GM23248 (cell line): ENCODE results near the gene PRKCA. TPM values are rescaled to one million over a fixed set of nuclear protein-coding genes. Genes with fewer than 3 reads are reported as not detected.
A peak's percentile ranks its signal among the peaks of the same experiment; 100 is the strongest.

Experiments used
- DNase-seq: peaks from one replicate; pipeline ENCODE4 v3.0.0-alpha.2; 2015
- H2AFZ ChIP-seq: fragments of 200-600 bp; sonication (generic); 2 replicates; pipeline ENCODE4 v1.6.1; 2016; ENCODE audit warnings: antibody characterized with exemption
- H3F3A ChIP-seq: fragments of 200-600 bp; sonication (generic); 2 replicates; pipeline ENCODE4 v1.6.1; 2016; ENCODE audit warnings: mild to moderate bottlenecking, antibody characterized with exemption, mixed run types; ENCODE audit not compliant: insufficient read depth
- H3K27ac ChIP-seq: fragments of 200-600 bp; sonication (generic); 2 replicates; pipeline ENCODE4 v1.5.1; 2016; ENCODE audit warnings: mild to moderate bottlenecking
- H3K27me3 ChIP-seq: fragments of 200-600 bp; sonication (generic); replicated peaks from 2 replicates; pipeline ENCODE4 v1.6.1; 2016; ENCODE audit warnings: mild to moderate bottlenecking; ENCODE audit not compliant: insufficient read depth
- H3K36me3 ChIP-seq: fragments of 200-600 bp; sonication (generic); 2 replicates; pipeline ENCODE4 v1.6.1; 2016; ENCODE audit warnings: low read depth, mild to moderate bottlenecking
- H3K4me1 ChIP-seq: fragments of 200-600 bp; sonication (generic); 2 replicates; pipeline ENCODE4 v1.6.1; 2016; ENCODE audit warnings: mild to moderate bottlenecking; ENCODE audit not compliant: insufficient read depth
- H3K4me2 ChIP-seq: fragments of 200-600 bp; sonication (generic); one replicate; pipeline ENCODE4 v1.6.1; 2016; ENCODE audit warnings: mild to moderate bottlenecking; ENCODE audit not compliant: unreplicated experiment
- H3K4me3 ChIP-seq: fragments of 200-600 bp; sonication (generic); 2 replicates; pipeline ENCODE4 v1.5.1; 2016; ENCODE audit warnings: mild to moderate bottlenecking
- H3K79me2 ChIP-seq: fragments of 200-600 bp; sonication (generic); 2 replicates; pipeline ENCODE4 v1.6.1; 2016; ENCODE audit warnings: mild to moderate bottlenecking; ENCODE audit not compliant: insufficient read depth
- H3K9ac ChIP-seq: fragments of 200-600 bp; sonication (generic); 2 replicates; pipeline ENCODE4 v1.6.1; 2016; ENCODE audit warnings: mild to moderate bottlenecking
- H3K9me2 ChIP-seq: fragments of 200-600 bp; sonication (generic); 2 replicates; pipeline ENCODE4 v1.6.1; 2016; ENCODE audit warnings: mixed run types, mild to moderate bottlenecking, moderate library complexity; ENCODE audit not compliant: insufficient read depth
- H3K9me3 ChIP-seq: fragments of 200-600 bp; sonication (generic); one replicate; pipeline ENCODE4 v1.6.1; 2017; ENCODE audit warnings: low read depth
- H4K20me1 ChIP-seq: fragments of 200-600 bp; sonication (generic); 2 replicates; pipeline ENCODE4 v1.6.0; 2016; ENCODE audit not compliant: insufficient read depth
- EZH2 ChIP-seq: fragments of 200-600 bp; sonication (generic); IDR thresholded peaks from 2 replicates; pipeline ENCODE4 v1.6.1; 2018; ENCODE audit warnings: antibody characterized with exemption, mild to moderate bottlenecking; ENCODE audit not compliant: insufficient read depth, poor library complexity, severe bottlenecking
- EZH2phosphoT487 ChIP-seq: fragments of 200-600 bp; sonication (generic); IDR thresholded peaks from 2 replicates; pipeline ENCODE4 v1.6.1; 2018; ENCODE audit warnings: antibody characterized with exemption, moderate library complexity, mild to moderate bottlenecking, low read depth; ENCODE audit not compliant: insufficient read depth
- WGBS, 2 experiments: methylation state at CpG; one replicate each; pipeline ENCODE4 v1.1.6; 2015 to 2017; ENCODE audit warnings: low lambda C conversion rate in 2 of 2, low coverage in 1 of 2; ENCODE audit errors: missing lambda C conversion rate in 2 of 2; 5-methylcytosine and 5-hydroxymethylcytosine counted together
- in situ Hi-C: fragments of 300-500 bp; cut with MboI; formaldehyde crosslinking; loops from 2 replicates; pipeline ENCODE4 v1.15.0; 2020
- polyA plus RNA-seq: library from polyadenylated mRNA; unstranded; fragments of >200 nt; fragmentation: Nextera tagmentation; extraction: Ambion mirVana; gene quantifications from 2 replicates; pipeline ENCODE4 v1.2.1, GENCODE V29; 2016
- total RNA-seq: library from RNA; depleted of rRNA; stranded (reverse); fragments of >200 nt; shearing (Covaris generic); gene quantifications from 2 replicates; pipeline ENCODE4 v1.2.3, GENCODE V29; 2014

PRKCA gene
- total and polyA plus RNA-seq, 2 experiments from 2014 or later: 17.3 to 28.5 TPM

GRCh38 chr17:66354472-66354871 is 52.1 kb downstream of the PRKCA start:
- Histone ChIP-seq H3F3A (peaks cover 42% of the 10 kb centered on the region), H3K27ac (peak overlapping the region; percentile 26; the same call in 1 of the 2 replicates), H4K20me1 (peaks cover 8% of the 10 kb centered on the region; the same call in 1 of the 2 replicates), H2AFZ (no peak overlapping the region), H3K4me1 (peaks cover 50% of the 10 kb centered on the region), H3K9ac (no peak overlapping the region), H3K9me2 (no peaks in the 10 kb centered on the region), H3K9me3 (no peaks in the 10 kb centered on the region), H3K79me2 (peaks cover 98% of the 10 kb centered on the region), H3K4me3 (0 out of 2 replicates have a peak overlapping the region, but pooled peaks have one; percentile 25), H3K36me3 (no peaks in the 10 kb centered on the region), H3K27me3 (no peaks in the 10 kb centered on the region), H3K4me2 (peak overlapping the region; percentile 65)
- WGBS, 2 experiments: 92 to 95% methylated on average over 3 of the region's 3 CpGs
- TF ChIP-seq EZH2 (no peak), EZH2phosphoT487 (no peak)
- no peak for DNase-seq
- in situ Hi-C loops: no loop called here

- no peak for TF ChIP-seq EZH2phosphoT487
- TF ChIP-seq EZH2: no peak
- no peaks in the 10 kb centered on the region for H3K36me3 ChIP-seq
- peak overlapping the region; percentile 25; the same call in 1 of the 2 replicates for H3K4me3 ChIP-seq
- H3K27ac ChIP-seq: peak overlapping the region; percentile 26; the same call in 1 of the 2 replicates
- H2AFZ ChIP-seq: no peak overlapping the region
- H3K4me2 ChIP-seq: peak overlapping the region; percentile 65
- H3K27me3 ChIP-seq: no peaks in the 10 kb centered on the region
- no peaks in the 10 kb centered on the region for H3K9me3 ChIP-seq
- peaks cover 98% of the 10 kb centered on the region for H3K79me2 ChIP-seq
- H3K9me2 ChIP-seq: no peaks in the 10 kb centered on the region
- peaks cover 48% of the 10 kb centered on the region for H3K4me1 ChIP-seq
- peaks cover 39% of the 10 kb centered on the region for H3F3A ChIP-seq
- peak; percentile 70 for DNase-seq
- in situ Hi-C loops: no loop called here
- H4K20me1 ChIP-seq: peaks cover 7% of the 10 kb centered on the region; the same call in 1 of the 2 replicates
- 30 to 32% methylated on average over 5 of the region's 5 CpGs for WGBS, 2 experiments
- no peak overlapping the region for H3K9ac ChIP-seq
These were observed 52.6 kb downstream of the PRKCA start for GRCh38 chr17:66354981-66355380.

- H4K20me1 ChIP-seq: peaks cover 7% of the 10 kb centered on the region; the same call in 1 of the 2 replicates
- no peaks in the 10 kb centered on the region for H3K27me3 ChIP-seq
- peaks cover 48% of the 10 kb centered on the region for H3K4me1 ChIP-seq
- WGBS, 2 experiments: 78 to 82% methylated on average over 2 of the region's 2 CpGs
- H3K79me2 ChIP-seq: peaks cover 98% of the 10 kb centered on the region
- no peaks in the 10 kb centered on the region for H3K36me3 ChIP-seq
- in situ Hi-C loops: no loop called here
- no peak overlapping the region for H3K9ac ChIP-seq
- H3K9me3 ChIP-seq: no peaks in the 10 kb centered on the region
- no peak overlapping the region for H2AFZ ChIP-seq
- H3F3A ChIP-seq: peaks cover 39% of the 10 kb centered on the region
- H3K4me3 ChIP-seq: no peak overlapping the region
- peak; percentile 20 for DNase-seq
- H3K9me2 ChIP-seq: no peaks in the 10 kb centered on the region
- 0 out of 2 replicates have a peak overlapping the region, but pooled peaks have one; percentile 26 for H3K27ac ChIP-seq
- TF ChIP-seq EZH2phosphoT487 (no peak), EZH2 (no peak)
- peak overlapping the region; percentile 65 for H3K4me2 ChIP-seq
These were observed 53.1 kb downstream of the PRKCA start for GRCh38 chr17:66355510-66355909.

GRCh38 chr17:66357037-66357436 is 54.6 kb downstream of the PRKCA start:
- no peaks in the 10 kb centered on the region for H3K9me2 ChIP-seq
- 94 to 98% methylated on average over 2 of the region's 2 CpGs for whole genome bisulfite sequencing, 2 experiments
- H3K9me3 ChIP-seq: no peaks in the 10 kb centered on the region
- H3K27ac ChIP-seq: no peak overlapping the region
- DNase-seq: peak; percentile 51
- H3K4me3 ChIP-seq: no peak overlapping the region
- H3K9ac ChIP-seq: no peak overlapping the region
- H3K4me1 ChIP-seq: peaks cover 48% of the 10 kb centered on the region
- H3K4me2 ChIP-seq: no peak overlapping the region
- peaks cover 39% of the 10 kb centered on the region for H3F3A ChIP-seq
- H2AFZ ChIP-seq: no peak overlapping the region
- H3K79me2 ChIP-seq: peaks cover 98% of the 10 kb centered on the region
- in situ Hi-C loops: no loop called here
- no peaks in the 10 kb centered on the region for H3K27me3 ChIP-seq
- TF ChIP-seq EZH2phosphoT487 (no peak), EZH2 (no peak)
- peaks cover 7% of the 10 kb centered on the region; the same call in 1 of the 2 replicates for H4K20me1 ChIP-seq
- H3K36me3 ChIP-seq: no peaks in the 10 kb centered on the region
